Measurements from ENCODE around the gene XPOT.
"Not testable (repeated sequence)": the region's sequence is repeated elsewhere in the genome, so short reads cannot be mapped to it uniquely, and the experiment has no call there.

GRCh38 chr12:64356209-64356608 is 48.0 kb upstream of the XPOT start:
- TF ChIP-seq CTCF (IDR thresholded peaks at IDR 0.05); EZH2 (IDR thresholded peaks at IDR 0.05; ENCODE audit: borderline replicate concordance, insufficient read depth, low read depth, low read length, poor library complexity, severe bottlenecking): not testable (repeated sequence)

Measured in B cell (primary cell).